Activated CD4-positive, alpha-beta memory T cell treated with anti-CD3 and anti-CD28 coated beads for 36 hours (primary cell): ENCODE measurements around the gene GRP. TPM values are rescaled to one million over a fixed set of nuclear protein-coding genes. Genes with fewer than 3 reads are reported as not detected.

Experiments used
- CTCF ChIA-PET: fragments of 350-600 bp; sonication (Branson Sonifier 250); formaldehyde crosslinking; loops from one replicate; lab custom pipeline; 2021; ENCODE audit warnings: antibody characterized with exemption, inconsistent platforms; lab: Charles Lee
- POLR2A ChIA-PET: fragments of 350-600 bp; sonication (Branson Sonifier 250); formaldehyde crosslinking; loops from one replicate; lab custom pipeline; 2021; ENCODE audit warnings: antibody characterized with exemption; lab: Charles Lee
- DNase-seq: peaks from one replicate; pipeline ENCODE4 v3.0.0-alpha.2; 2020
- H3K27ac Mint-ChIP-seq: one replicate; pipeline ENCODE4 v1.8.0; 2021; ENCODE audit warnings: mixed read lengths
- H3K27me3 Mint-ChIP-seq: one replicate; pipeline ENCODE4 v1.8.0; 2021; ENCODE audit warnings: mixed read lengths
- H3K36me3 Mint-ChIP-seq: one replicate; pipeline ENCODE4 v1.8.0; 2021; ENCODE audit warnings: mixed read lengths
- H3K4me1 Mint-ChIP-seq: one replicate; pipeline ENCODE4 v1.8.0; 2021; ENCODE audit warnings: low read depth, mixed read lengths
- H3K4me3 Mint-ChIP-seq: one replicate; pipeline ENCODE4 v1.8.0; 2021; ENCODE audit warnings: mild to moderate bottlenecking, mixed read lengths
- H3K9me3 Mint-ChIP-seq: one replicate; pipeline ENCODE4 v1.8.0; 2021; ENCODE audit warnings: mixed read lengths
- intact Hi-C: fragments of 100-400 bp; cut with micrococcal nuclease; formaldehyde crosslinking; loops from one replicate; pipeline ENCODE4 v1.15.1; 2023
- total RNA-seq, 2 experiments: library from RNA; stranded (reverse); gene quantifications; one replicate each; pipeline ENCODE4 v1.2.3, GENCODE V29; 2021

Gene GRP
- total RNA-seq: not detected

GRCh38 chr18:59219672-59220163 lies at the start of gene GRP:
Gene GRP (plus strand): TSS chr18:59220158. CDS start chr18:59220266, 108 bp downstream.
- intact Hi-C loops: loop anchor here (5.0 kb wide), 1 partner anchor 132 kb away; no protein-coding TSS in a partner anchor
- CTCF ChIA-PET: no interaction called here

GRCh38 chr18:59172664-59173249 lies 47.2 kb upstream of the GRP start:
- ChIA-PET CTCF (no interaction called here), POLR2A (no interaction called here)
- H3K9me3 Mint-ChIP-seq: peaks cover 24% of the 10 kb centered on the region
- H3K4me1 Mint-ChIP-seq: no peaks in the 10 kb centered on the region
- no peak overlapping the region for H3K4me3 Mint-ChIP-seq
- peaks cover 5% of the 10 kb centered on the region for H3K27me3 Mint-ChIP-seq
- no peak for DNase-seq
- intact Hi-C loops: no loop called here
- peaks cover 3% of the 10 kb centered on the region for H3K36me3 Mint-ChIP-seq
- no peak overlapping the region for H3K27ac Mint-ChIP-seq

More at GRCh38 chr18:59219672-59220163, at the start of gene GRP:
- POLR2A ChIA-PET: no interaction called here
- Mint-ChIP-seq H3K27me3 (peaks cover 60% of the 10 kb centered on the region), H3K36me3 (no peaks in the 10 kb centered on the region), H3K27ac (no peak within 1 kb of the TSS), H3K9me3 (no peaks in the 10 kb centered on the region), H3K4me3 (no peak within 1 kb of the TSS), H3K4me1 (peaks cover 12% of the 10 kb centered on the region)
- DNase-seq: no peak

- DNase-seq: no peak
- Mint-ChIP-seq H3K27ac (no peak overlapping the region), H3K36me3 (peaks cover 3% of the 10 kb centered on the region), H3K4me3 (no peak overlapping the region), H3K4me1 (no peaks in the 10 kb centered on the region), H3K9me3 (peaks cover 13% of the 10 kb centered on the region), H3K27me3 (peaks cover 5% of the 10 kb centered on the region)
- intact Hi-C loops: no loop called here
- POLR2A ChIA-PET: no interaction called here
- CTCF ChIA-PET: interaction anchor here (2.0 kb wide), 1 partner anchor 93 kb away, joined by 4 read pairs; no protein-coding TSS in a partner anchor
These were observed 42.5 kb upstream of the GRP start for GRCh38 chr18:59177485-59177884.

GRCh38 chr18:59180150-59180845 lies 39.7 kb upstream of the GRP start:
- intact Hi-C loops: no loop called here
- CTCF ChIA-PET: no interaction called here

GRCh38 chr18:59182673-59183072 lies 37.3 kb upstream of the GRP start:
- Mint-ChIP-seq H3K9me3 (no peaks in the 10 kb centered on the region), H3K4me1 (no peaks in the 10 kb centered on the region), H3K27ac (no peak overlapping the region), H3K36me3 (no peaks in the 10 kb centered on the region), H3K4me3 (no peak overlapping the region), H3K27me3 (peaks cover 4% of the 10 kb centered on the region)
- DNase-seq: no peak
- ChIA-PET CTCF (interaction anchor here (0.6 kb wide), 1 partner anchor 56 kb away, joined by 3 read pairs; no protein-coding TSS in a partner anchor), POLR2A (no interaction called here)
- intact Hi-C loops: no loop called here

More at GRCh38 chr18:59180150-59180845, 39.7 kb upstream of the GRP start:
- H3K27me3 Mint-ChIP-seq: peaks cover 5% of the 10 kb centered on the region
- H3K4me1 Mint-ChIP-seq: no peaks in the 10 kb centered on the region
- no peaks in the 10 kb centered on the region for H3K36me3 Mint-ChIP-seq
- H3K27ac Mint-ChIP-seq: no peak overlapping the region
- no peak overlapping the region for H3K4me3 Mint-ChIP-seq
- no peak for DNase-seq
- no peaks in the 10 kb centered on the region for H3K9me3 Mint-ChIP-seq
- POLR2A ChIA-PET: no interaction called here

- Mint-ChIP-seq H3K36me3 (no peaks in the 10 kb centered on the region), H3K9me3 (no peaks in the 10 kb centered on the region), H3K4me1 (no peaks in the 10 kb centered on the region), H3K27ac (no peak overlapping the region), H3K27me3 (no peaks in the 10 kb centered on the region), H3K4me3 (no peak overlapping the region)
- intact Hi-C loops: no loop called here
- ChIA-PET CTCF (interaction anchor here (0.6 kb wide), 1 partner anchor 104 kb away, joined by 3 read pairs; no protein-coding TSS in a partner anchor), POLR2A (no interaction called here)
- DNase-seq: no peak
These were observed 30.9 kb upstream of the GRP start for GRCh38 chr18:59189008-59189407.

- H3K4me1 Mint-ChIP-seq: no peaks in the 10 kb centered on the region
- no peak overlapping the region for H3K27ac Mint-ChIP-seq
- H3K36me3 Mint-ChIP-seq: no peaks in the 10 kb centered on the region
- ChIA-PET POLR2A (no interaction called here), CTCF (no interaction called here)
- no peak overlapping the region for H3K4me3 Mint-ChIP-seq
- intact Hi-C loops: no loop called here
- DNase-seq: no peak
- peaks cover under 1% of the 10 kb centered on the region for H3K27me3 Mint-ChIP-seq
- H3K9me3 Mint-ChIP-seq: no peaks in the 10 kb centered on the region
These were observed 30.2 kb upstream of the GRP start for GRCh38 chr18:59189746-59190145.

GRCh38 chr18:59196161-59196725 lies 23.7 kb upstream of the GRP start:
- no peaks in the 10 kb centered on the region for H3K9me3 Mint-ChIP-seq
- no peak for DNase-seq
- intact Hi-C loops: no loop called here
- H3K36me3 Mint-ChIP-seq: no peaks in the 10 kb centered on the region
- ChIA-PET POLR2A (no interaction called here), CTCF (interaction anchor here (0.8 kb wide), 1 partner anchor 206 kb away, joined by 3 read pairs; no protein-coding TSS in a partner anchor)
- no peak overlapping the region for H3K4me3 Mint-ChIP-seq
- no peak overlapping the region for H3K27ac Mint-ChIP-seq
- peaks cover 28% of the 10 kb centered on the region for H3K27me3 Mint-ChIP-seq
- H3K4me1 Mint-ChIP-seq: no peaks in the 10 kb centered on the region

GRCh38 chr18:59197636-59198035 lies 22.3 kb upstream of the GRP start:
- H3K27ac Mint-ChIP-seq: no peak overlapping the region
- intact Hi-C loops: no loop called here
- H3K4me3 Mint-ChIP-seq: no peak overlapping the region
- no peaks in the 10 kb centered on the region for H3K9me3 Mint-ChIP-seq
- no peaks in the 10 kb centered on the region for H3K4me1 Mint-ChIP-seq
- CTCF ChIA-PET: no interaction called here
- POLR2A ChIA-PET: no interaction called here
- peaks cover 34% of the 10 kb centered on the region for H3K27me3 Mint-ChIP-seq
- DNase-seq: no peak
- H3K36me3 Mint-ChIP-seq: no peaks in the 10 kb centered on the region

- no peaks in the 10 kb centered on the region for H3K36me3 Mint-ChIP-seq
- ChIA-PET POLR2A (no interaction called here), CTCF (no interaction called here)
- H3K27me3 Mint-ChIP-seq: peaks cover 37% of the 10 kb centered on the region
- no peak overlapping the region for H3K4me3 Mint-ChIP-seq
- DNase-seq: no peak
- H3K4me1 Mint-ChIP-seq: no peaks in the 10 kb centered on the region
- H3K9me3 Mint-ChIP-seq: no peaks in the 10 kb centered on the region
- intact Hi-C loops: no loop called here
- H3K27ac Mint-ChIP-seq: no peak overlapping the region
These were observed 21.7 kb upstream of the GRP start for GRCh38 chr18:59198215-59198614.

GRCh38 chr18:59200787-59201186 lies 19.2 kb upstream of the GRP start:
- ChIA-PET CTCF (no interaction called here), POLR2A (no interaction called here)
- Mint-ChIP-seq H3K4me3 (no peak overlapping the region), H3K36me3 (no peaks in the 10 kb centered on the region), H3K27ac (no peak overlapping the region), H3K9me3 (no peaks in the 10 kb centered on the region), H3K27me3 (peaks cover 35% of the 10 kb centered on the region), H3K4me1 (no peaks in the 10 kb centered on the region)
- intact Hi-C loops: no loop called here
- no peak for DNase-seq

GRCh38 chr18:59202258-59202820 lies 17.6 kb upstream of the GRP start:
- Mint-ChIP-seq H3K4me1 (no peaks in the 10 kb centered on the region), H3K36me3 (no peaks in the 10 kb centered on the region), H3K27ac (no peak overlapping the region), H3K4me3 (no peak overlapping the region), H3K27me3 (peaks cover 31% of the 10 kb centered on the region), H3K9me3 (no peaks in the 10 kb centered on the region)
- CTCF ChIA-PET: interaction anchor here (1.1 to 1.3 kb wide), 2 partner anchors 67 to 201 kb away, joined by 3 read pairs; no protein-coding TSS in a partner anchor
- intact Hi-C loops: no loop called here
- POLR2A ChIA-PET: interaction anchor here (1.1 kb wide), 1 partner anchor 59 kb away, joined by 5 read pairs; no protein-coding TSS in a partner anchor
- no peak for DNase-seq
